Measurements from ENCODE around the gene OR7A5. TPM values are rescaled to one million over a fixed set of nuclear protein-coding genes. Genes with fewer than 3 reads are reported as not detected.
A peak's percentile ranks its signal among the peaks of the same experiment; 100 is the strongest.

OR7A5 gene
- not detected in 2 replicates for total RNA-seq

DNA sequence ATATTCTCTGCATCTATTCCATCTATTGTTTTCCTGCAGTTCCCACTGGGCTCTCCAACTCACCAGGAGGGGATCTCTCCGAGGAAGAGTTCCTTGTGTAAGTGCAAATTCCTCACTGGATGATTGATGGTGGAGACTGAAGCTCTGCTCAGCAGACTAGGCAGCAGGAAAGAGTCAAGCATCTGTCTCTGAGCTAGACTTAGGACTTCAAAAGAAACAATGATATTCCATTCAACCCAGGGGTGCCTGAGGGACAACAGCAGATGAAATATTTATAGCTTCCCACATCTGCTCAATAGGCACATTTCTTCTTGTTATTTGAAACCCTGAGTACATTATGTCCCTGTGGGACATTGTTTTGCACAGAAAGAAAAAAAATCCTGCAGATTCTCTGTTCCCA, at the start of gene OR7A5, which contains the start of gene OR7C1:
TSS of gene OR7A5 (minus strand) at position 175 of the 400 bp plus-strand sequence. CDS start 6,944 bp downstream, outside the sequence.
TSS of gene OR7C1 (minus strand) at position 175 of the 400 bp plus-strand sequence. CDS start 35,049 bp downstream, outside the sequence.
- no peak within 1 kb of the TSS for H3K4me3 ChIP-seq (ENCODE audit: low read depth, low read length)
- TF ChIP-seq, protein P1, sequence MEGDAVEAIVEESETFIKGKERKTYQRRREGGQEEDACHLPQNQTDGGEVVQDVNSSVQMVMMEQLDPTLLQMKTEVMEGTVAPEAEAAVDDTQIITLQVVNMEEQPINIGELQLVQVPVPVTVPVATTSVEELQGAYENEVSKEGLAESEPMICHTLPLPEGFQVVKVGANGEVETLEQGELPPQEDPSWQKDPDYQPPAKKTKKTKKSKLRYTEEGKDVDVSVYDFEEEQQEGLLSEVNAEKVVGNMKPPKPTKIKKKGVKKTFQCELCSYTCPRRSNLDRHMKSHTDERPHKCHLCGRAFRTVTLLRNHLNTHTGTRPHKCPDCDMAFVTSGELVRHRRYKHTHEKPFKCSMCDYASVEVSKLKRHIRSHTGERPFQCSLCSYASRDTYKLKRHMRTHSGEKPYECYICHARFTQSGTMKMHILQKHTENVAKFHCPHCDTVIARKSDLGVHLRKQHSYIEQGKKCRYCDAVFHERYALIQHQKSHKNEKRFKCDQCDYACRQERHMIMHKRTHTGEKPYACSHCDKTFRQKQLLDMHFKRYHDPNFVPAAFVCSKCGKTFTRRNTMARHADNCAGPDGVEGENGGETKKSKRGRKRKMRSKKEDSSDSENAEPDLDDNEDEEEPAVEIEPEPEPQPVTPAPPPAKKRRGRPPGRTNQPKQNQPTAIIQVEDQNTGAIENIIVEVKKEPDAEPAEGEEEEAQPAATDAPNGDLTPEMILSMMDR (IDR thresholded peaks at IDR 0.05; ENCODE audit: insufficient read depth, low read depth, low read length), result no peak
- DNase-seq (ENCODE audit: low read depth), result peak; percentile 23

DNA sequence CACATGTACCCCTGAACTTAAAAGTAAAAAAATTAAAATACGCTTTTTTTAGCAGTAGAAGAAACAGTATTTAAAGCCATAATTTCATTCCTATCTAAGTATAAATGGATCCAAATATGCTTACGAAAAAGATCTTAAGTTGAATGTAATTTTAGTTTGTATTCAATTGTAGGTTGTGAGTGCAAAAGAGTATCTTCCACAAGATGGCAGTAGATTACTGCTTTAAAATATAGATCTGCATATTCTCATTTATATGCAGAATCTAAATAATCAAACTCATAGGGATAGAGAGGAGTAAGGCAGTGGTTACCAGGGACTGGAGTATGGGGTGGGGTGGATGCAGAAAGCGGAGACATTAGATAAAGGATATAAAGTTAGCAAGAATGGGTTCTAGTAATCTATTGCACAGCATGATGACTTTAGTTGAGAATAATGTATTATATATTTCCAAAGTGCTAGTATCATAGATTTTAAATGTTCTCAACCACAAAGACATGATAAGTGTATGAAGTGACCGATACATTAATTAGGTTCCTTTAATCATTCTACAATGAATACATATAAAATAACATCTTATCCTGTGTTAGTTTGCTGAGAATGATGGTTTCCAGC, 36.7 kb upstream of the OR7A5 start:
- peak; percentile 30 for DNase-seq (ENCODE audit: low read depth)
- no peak overlapping the region for H3K4me3 ChIP-seq (ENCODE audit: low read depth, low read length)
- TF ChIP-seq, protein P1 (IDR thresholded peaks at IDR 0.05; ENCODE audit: insufficient read depth, low read depth, low read length), result peak; percentile 50

DNA sequence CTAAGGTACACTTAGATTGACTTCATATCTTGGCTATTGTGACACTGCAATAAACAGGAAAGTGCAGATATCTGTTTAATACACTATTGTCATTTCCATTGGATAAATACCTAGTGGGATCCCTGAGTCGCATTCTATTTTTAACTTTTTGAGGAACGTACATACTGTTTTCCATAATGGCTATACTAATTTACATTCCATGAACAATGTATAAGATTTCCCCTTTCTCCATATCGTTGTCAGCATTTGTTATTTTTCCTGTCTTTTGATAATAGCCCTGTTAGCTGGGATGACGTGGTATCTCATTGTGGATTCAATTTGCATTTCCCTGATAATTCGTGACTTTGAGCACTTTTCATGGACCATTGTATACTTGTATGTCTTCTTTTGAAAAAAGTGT, 33.5 kb upstream of the OR7A5 start:
- no peak overlapping the region for H3K4me3 ChIP-seq (ENCODE audit: low read depth, low read length)
- TF ChIP-seq, protein P1 (IDR thresholded peaks at IDR 0.05; ENCODE audit: insufficient read depth, low read depth, low read length), result no peak
- DNase-seq (ENCODE audit: low read depth), result no peak

DNA sequence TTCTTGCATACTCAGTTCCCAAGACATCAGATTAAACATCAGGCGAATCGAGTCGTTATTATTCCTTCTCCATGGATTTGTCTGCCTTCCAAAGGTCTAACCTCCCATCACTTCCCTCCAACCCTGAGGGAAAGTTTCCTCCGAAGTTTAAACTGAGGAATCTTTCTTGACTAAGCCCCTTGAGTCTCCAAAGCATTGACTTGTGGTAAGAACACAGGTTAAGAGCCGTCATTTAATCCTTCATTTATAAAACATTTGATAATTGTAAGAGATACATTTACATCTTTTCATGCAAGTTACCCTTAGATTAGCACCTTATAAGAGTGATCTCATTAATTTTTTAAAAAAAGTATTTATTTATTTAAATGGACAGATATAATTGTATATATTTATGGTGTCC, 13.8 kb upstream of the OR7A5 start, which contains the start of gene OR7A10:
TSS of gene OR7A10 (minus strand) at position 101 of the 400 bp plus-strand sequence. CDS start 7,045 bp downstream, outside the sequence.
- DNase-seq (ENCODE audit: low read depth), result no peak
- TF ChIP-seq, protein P1 (IDR thresholded peaks at IDR 0.05; ENCODE audit: insufficient read depth, low read depth, low read length), result no peak
- H3K4me3 ChIP-seq (ENCODE audit: low read depth, low read length), result no peak within 1 kb of the TSS

DNA sequence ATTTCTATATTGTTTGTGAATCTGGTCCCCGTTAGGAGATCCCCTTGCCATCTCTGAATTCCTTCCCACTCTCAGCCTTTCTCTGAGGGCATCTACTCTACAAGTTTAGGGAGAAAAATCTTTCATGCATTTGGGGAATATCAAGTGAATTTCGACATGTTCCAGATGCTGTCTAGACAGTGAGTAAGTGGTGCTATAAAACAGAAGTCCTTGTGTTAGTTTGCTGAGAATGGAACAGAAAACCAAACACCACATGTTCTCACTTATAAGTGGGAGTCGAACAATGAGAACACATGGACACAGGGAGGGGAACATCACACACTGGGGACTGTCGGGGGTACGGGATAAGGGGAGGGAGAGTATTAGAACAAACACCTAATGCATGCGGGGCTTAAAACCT, 8.6 kb upstream of the OR7A5 start:
- TF ChIP-seq, protein P1 (IDR thresholded peaks at IDR 0.05; ENCODE audit: insufficient read depth, low read depth, low read length), result no peak
- H3K4me3 ChIP-seq (ENCODE audit: low read depth, low read length), result no peak overlapping the region
- DNase-seq (ENCODE audit: low read depth), result peak; percentile 37

DNA sequence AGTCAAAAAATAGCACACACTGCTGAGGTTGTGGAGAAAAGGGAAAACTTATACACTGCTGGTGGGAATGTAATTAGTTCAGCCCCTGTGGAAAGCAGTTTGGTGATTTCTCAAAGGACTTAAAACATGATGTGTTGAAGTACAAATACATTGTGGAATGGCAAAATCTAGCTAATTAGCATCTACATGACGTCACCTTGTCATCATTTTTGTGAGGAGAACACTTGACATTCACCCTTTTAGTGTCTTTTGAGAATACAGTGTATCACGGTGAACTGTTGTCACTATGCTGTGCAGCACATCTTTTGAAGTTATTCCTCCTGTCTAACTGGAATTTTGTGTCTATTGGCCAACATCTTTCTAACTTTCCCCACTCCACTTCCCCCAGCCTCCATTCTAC, 8.2 kb upstream of the OR7A5 start:
- no peak overlapping the region for H3K4me3 ChIP-seq (ENCODE audit: low read depth, low read length)
- TF ChIP-seq, protein P1 (IDR thresholded peaks at IDR 0.05; ENCODE audit: insufficient read depth, low read depth, low read length), result no peak
- DNase-seq (ENCODE audit: low read depth), result peak; percentile 1
